Neutrophil (primary cell): ENCODE results near the gene ANKS1B.

Experiments used
- H3K27ac ChIP-seq: fragments of 200-600 bp; sonication (generic); 2 replicates; pipeline ENCODE4 v1.5.1; 2016; ENCODE audit warnings: mild to moderate bottlenecking, moderate library complexity
- H3K27me3 ChIP-seq: fragments of 200-600 bp; sonication (generic); 2 replicates; pipeline ENCODE4 v1.6.0; 2016; ENCODE audit warnings: mild to moderate bottlenecking
- H3K36me3 ChIP-seq: fragments of 200-600 bp; sonication (generic); 2 replicates; pipeline ENCODE4 v1.5.1; 2017
- H3K4me1 ChIP-seq, 2 experiments: fragments of 200-600 bp in 1 of 2; sonication (generic) in 1 of 2; 1 replicate in 1 of 2; 2 replicates in 1 of 2; pipeline versions ENCODE4 v1.5.1 to v1.6.1; 2013 to 2016; ENCODE audit warnings: low read depth in 1 of 2, low read length in 1 of 2, mild to moderate bottlenecking in 1 of 2, moderate library complexity in 1 of 2; ENCODE audit not compliant: control insufficient read depth in 1 of 2, insufficient read depth in 1 of 2
- H3K4me3 ChIP-seq, 2 experiments: fragments of 200-600 bp in 1 of 2; sonication (generic) in 1 of 2; 1 replicate in 1 of 2; 2 replicates in 1 of 2; pipeline ENCODE4 v1.5.1; 2013 to 2016; ENCODE audit warnings: low read depth in 1 of 2, low read length in 1 of 2, mild to moderate bottlenecking in 1 of 2, moderate library complexity in 1 of 2
- H3K9me3 ChIP-seq: fragments of 200-600 bp; sonication (generic); 2 replicates; pipeline ENCODE4 v1.5.1; 2016
- TF ChIP-seq, protein P1 (sequence below): fragments of 200-600 bp; sonication (generic); IDR thresholded peaks from 2 replicates; pipeline ENCODE4 v1.5.1; 2016; ENCODE audit warnings: antibody characterized with exemption

The ANKS1B gene

DNA sequence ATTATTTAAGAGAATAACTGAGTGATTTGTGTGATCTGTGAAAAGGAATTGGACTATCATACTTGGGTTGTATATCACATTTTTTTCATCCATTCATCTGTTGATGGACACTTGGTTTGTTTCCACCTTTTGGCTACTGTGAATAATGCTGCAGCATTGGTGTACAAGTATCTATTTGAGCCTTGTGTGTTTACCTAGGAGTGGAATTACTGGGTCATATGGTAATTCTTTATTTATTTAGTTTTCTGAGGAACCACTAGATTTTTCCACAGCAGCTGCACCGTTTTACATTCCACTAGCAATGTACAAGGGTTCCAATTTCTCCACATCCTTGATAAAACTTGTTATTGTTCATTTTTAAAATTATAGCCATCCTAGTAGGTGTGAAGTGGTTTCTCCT is 1283.6 kb downstream of the ANKS1B start:
- no peaks in the 10 kb centered on the region for H3K9me3 ChIP-seq
- H3K4me1 ChIP-seq, result peaks cover 37 to 39% of the 10 kb centered on the region in 2 experiments
- no peaks in the 10 kb centered on the region for H3K27me3 ChIP-seq
- peak overlapping the region; percentile 43 for H3K27ac ChIP-seq
- TF ChIP-seq, protein P1, sequence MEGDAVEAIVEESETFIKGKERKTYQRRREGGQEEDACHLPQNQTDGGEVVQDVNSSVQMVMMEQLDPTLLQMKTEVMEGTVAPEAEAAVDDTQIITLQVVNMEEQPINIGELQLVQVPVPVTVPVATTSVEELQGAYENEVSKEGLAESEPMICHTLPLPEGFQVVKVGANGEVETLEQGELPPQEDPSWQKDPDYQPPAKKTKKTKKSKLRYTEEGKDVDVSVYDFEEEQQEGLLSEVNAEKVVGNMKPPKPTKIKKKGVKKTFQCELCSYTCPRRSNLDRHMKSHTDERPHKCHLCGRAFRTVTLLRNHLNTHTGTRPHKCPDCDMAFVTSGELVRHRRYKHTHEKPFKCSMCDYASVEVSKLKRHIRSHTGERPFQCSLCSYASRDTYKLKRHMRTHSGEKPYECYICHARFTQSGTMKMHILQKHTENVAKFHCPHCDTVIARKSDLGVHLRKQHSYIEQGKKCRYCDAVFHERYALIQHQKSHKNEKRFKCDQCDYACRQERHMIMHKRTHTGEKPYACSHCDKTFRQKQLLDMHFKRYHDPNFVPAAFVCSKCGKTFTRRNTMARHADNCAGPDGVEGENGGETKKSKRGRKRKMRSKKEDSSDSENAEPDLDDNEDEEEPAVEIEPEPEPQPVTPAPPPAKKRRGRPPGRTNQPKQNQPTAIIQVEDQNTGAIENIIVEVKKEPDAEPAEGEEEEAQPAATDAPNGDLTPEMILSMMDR, result no peak
- H3K4me3 ChIP-seq, result no peak overlapping the region
- peaks cover 89% of the 10 kb centered on the region for H3K36me3 ChIP-seq

DNA sequence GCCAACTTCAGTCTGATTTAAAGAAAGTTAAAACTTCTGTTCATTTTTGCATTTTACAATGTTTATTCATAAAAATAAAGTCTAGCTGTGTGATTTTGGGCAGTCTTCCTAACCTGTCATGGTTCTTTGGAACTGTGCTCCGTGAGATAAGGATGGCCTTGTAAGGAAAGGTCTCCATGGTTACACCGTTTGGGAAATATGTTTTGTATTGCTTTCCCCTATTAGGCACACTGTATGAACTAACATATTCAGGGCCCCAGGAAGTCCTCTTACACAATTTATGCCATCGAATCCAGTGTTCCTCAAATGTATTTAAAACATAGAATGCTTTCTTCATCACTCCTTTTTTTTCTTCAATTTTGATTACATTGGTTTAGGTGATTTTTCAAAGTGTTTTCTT is 1285.2 kb downstream of the ANKS1B start:
- H3K27me3 ChIP-seq, result no peaks in the 10 kb centered on the region
- H3K36me3 ChIP-seq, result peaks cover 86% of the 10 kb centered on the region
- TF ChIP-seq, protein P1, result no peak
- H3K4me1 ChIP-seq, result peaks cover 37 to 39% of the 10 kb centered on the region in 2 experiments
- peak overlapping the region in 1 of 2 experiments; percentile 12 for H3K4me3 ChIP-seq
- peak overlapping the region; percentile 73 for H3K27ac ChIP-seq
- H3K9me3 ChIP-seq, result no peaks in the 10 kb centered on the region

DNA sequence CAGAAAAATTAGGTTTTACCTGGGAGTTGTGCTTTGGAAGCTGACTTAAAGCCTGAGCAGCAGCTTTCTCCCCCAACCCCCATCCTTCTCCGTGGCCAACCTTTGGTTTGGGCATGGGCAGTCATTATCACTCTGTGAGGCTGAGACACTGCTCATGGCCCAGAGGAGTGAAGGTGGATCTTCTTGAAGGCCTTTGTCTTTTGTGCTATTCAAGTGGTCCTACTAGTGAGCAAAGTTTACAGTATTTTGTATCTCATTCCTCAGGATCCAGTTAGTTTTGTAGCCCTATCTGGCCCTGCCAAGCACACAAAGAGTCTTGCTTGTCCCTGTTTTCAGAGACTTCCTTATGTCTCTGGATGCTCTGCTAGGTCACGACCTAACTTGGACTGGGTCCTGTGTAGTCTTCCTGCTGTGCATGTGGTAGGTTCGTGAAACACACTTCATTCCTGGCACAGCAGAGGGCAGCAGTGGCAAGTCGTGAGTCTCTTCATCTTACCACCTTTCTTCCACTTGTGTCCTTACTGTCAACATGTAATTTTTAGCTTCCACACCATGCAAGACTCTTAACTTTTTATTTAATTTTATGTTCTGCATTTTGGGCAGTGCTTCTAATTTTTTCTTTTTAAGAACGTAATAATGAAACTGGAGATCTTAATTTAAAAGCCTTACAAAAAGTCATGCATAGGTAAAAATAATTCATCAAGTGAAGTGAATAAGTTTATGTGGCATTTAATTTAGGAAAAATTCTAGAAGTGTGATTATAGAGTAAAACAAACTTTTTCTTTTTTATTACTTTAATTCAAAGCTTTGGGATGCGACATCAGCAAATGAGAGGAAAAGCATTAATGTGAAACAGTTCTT is 1285.9 kb downstream of the ANKS1B start:
- H3K27ac ChIP-seq, result peak overlapping the region; percentile 73
- H3K27me3 ChIP-seq, result no peaks in the 10 kb centered on the region
- H3K4me1 ChIP-seq, result peaks cover 37 to 39% of the 10 kb centered on the region in 2 experiments
- H3K36me3 ChIP-seq, result peaks cover 80% of the 10 kb centered on the region
- H3K9me3 ChIP-seq, result no peaks in the 10 kb centered on the region
- TF ChIP-seq, protein P1, result no peak
- peak overlapping the region in 1 of 2 experiments; percentile 12 for H3K4me3 ChIP-seq

DNA sequence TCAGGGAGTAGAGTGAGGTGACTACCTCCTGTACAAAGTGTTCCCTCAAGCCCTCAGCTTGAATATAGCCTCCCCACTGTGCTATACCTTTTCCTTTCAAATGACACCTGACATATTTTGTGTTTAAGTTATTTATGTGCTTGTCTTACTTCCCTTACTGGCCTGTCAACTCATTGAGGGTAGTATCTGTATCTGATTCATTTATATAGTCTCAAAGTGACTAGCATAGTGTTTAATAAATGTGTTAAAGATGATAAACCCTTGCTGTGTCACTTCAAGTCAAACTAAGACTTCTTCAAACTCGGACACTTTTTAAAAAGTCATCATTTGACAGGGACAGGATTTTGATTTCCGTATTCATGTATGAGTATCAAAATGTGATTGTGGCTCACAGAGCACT is 1287.5 kb downstream of the ANKS1B start:
- no peaks in the 10 kb centered on the region for H3K27me3 ChIP-seq
- TF ChIP-seq, protein P1, result no peak
- peaks cover 77% of the 10 kb centered on the region for H3K36me3 ChIP-seq
- no peak overlapping the region for H3K4me3 ChIP-seq
- H3K4me1 ChIP-seq, result peaks cover 34 to 39% of the 10 kb centered on the region in 2 experiments
- peak overlapping the region; percentile 31 for H3K27ac ChIP-seq
- no peaks in the 10 kb centered on the region for H3K9me3 ChIP-seq

DNA sequence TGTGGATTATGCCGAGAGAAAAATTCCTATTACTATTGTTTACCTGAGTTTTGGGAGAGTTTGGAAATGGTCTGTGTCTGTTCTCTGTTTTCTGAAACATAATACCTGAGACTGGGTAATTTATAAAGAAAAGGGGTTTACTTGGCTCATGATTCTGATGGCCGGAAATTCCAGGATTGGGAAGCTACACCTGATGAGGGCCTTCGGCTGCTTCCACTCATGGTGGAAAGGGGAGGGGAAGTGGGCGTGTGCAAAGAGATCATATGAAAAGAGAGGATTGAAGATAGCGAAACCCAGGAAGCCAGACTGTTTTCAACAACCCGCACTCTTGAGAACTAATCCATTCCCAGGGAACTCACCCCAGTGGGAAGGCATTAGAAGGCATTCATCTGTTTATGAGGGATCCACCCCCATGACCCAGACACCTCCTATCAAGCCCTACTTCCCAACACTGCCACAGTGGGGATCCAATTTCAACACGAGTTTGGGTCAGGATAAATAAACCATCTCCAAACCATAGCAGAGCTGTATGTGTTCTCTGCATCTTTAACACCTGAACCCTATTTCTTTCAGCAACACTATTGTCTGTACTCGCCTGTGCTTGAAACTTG is 1288.6 kb downstream of the ANKS1B start:
- no peak overlapping the region for H3K27ac ChIP-seq

More for the DNA sequence above, 1288.6 kb downstream of the ANKS1B start:
- Histone ChIP-seq H3K4me3 (no peak overlapping the region), H3K9me3 (no peaks in the 10 kb centered on the region), H3K36me3 (peaks cover 72% of the 10 kb centered on the region), H3K27me3 (no peaks in the 10 kb centered on the region), H3K4me1 (peaks cover 35 to 39% of the 10 kb centered on the region in 2 experiments)
- TF ChIP-seq, protein P1, result no peak
